GM23338 (cell line): ENCODE results near the gene FARP1. TPM values are rescaled to one million over a fixed set of nuclear protein-coding genes. Genes with fewer than 3 reads are reported as not detected.
"Not testable (repeated sequence)": the region's sequence is repeated elsewhere in the genome, so short reads cannot be mapped to it uniquely, and the experiment has no call there.

Source experiments
- ATAC-seq: fragments of 200-7000 bp; cut with Tn5 transposase; 3 replicates; pipeline ENCODE4 v1.9.1; 2020
- DNase-seq: peaks from one replicate; pipeline ENCODE4 v3.0.0-alpha.2; 2015; ENCODE audit warnings: low spot score
- H2AFZ ChIP-seq: fragments of 200-600 bp; sonication (generic); 2 replicates; pipeline ENCODE4 v1.8.0; 2016; ENCODE audit warnings: antibody characterized with exemption, mild to moderate bottlenecking, moderate library complexity
- H3F3A ChIP-seq: fragments of 200-600 bp; sonication (generic); replicated peaks from 2 replicates; pipeline ENCODE4 v1.8.0; 2017; ENCODE audit warnings: antibody characterized with exemption, mixed run types, low read depth
- H3K27ac ChIP-seq: fragments of 200-600 bp; sonication (generic); 2 replicates; pipeline ENCODE4 v1.6.1; 2016; ENCODE audit warnings: low read depth
- H3K27me3 ChIP-seq: fragments of 200-600 bp; sonication (generic); 2 replicates; pipeline ENCODE4 v1.8.0; 2016; ENCODE audit warnings: mild to moderate bottlenecking, mixed run types, moderate library complexity; ENCODE audit not compliant: insufficient read depth
- H3K36me3 ChIP-seq: fragments of 200-600 bp; sonication (generic); 2 replicates; pipeline ENCODE4 v1.8.0; 2016; ENCODE audit warnings: mild to moderate bottlenecking; ENCODE audit not compliant: insufficient read depth
- H3K4me1 ChIP-seq: fragments of 200-600 bp; sonication (generic); 2 replicates; pipeline ENCODE4 v1.8.0; 2016; ENCODE audit warnings: mild to moderate bottlenecking, moderate library complexity; ENCODE audit not compliant: insufficient read depth
- H3K4me2 ChIP-seq: fragments of 200-600 bp; sonication (generic); 2 replicates; pipeline ENCODE4 v1.7.1; 2017; ENCODE audit warnings: mixed run types
- H3K4me3 ChIP-seq: fragments of 200-600 bp; sonication (generic); 2 replicates; pipeline ENCODE4 v1.6.1; 2016; ENCODE audit warnings: mixed run types
- H3K79me2 ChIP-seq: fragments of 200-600 bp; sonication (generic); replicated peaks from 2 replicates; pipeline ENCODE4 v1.8.0; 2017; ENCODE audit warnings: mild to moderate bottlenecking; ENCODE audit not compliant: insufficient read depth
- H3K9me2 ChIP-seq: fragments of 200-600 bp; sonication (generic); 2 replicates; pipeline ENCODE4 v1.8.0; 2017; ENCODE audit not compliant: insufficient read depth
- H4K20me1 ChIP-seq: fragments of 200-600 bp; sonication (generic); replicated peaks from 2 replicates; pipeline ENCODE4 v1.8.0; 2017; ENCODE audit warnings: mild to moderate bottlenecking; ENCODE audit not compliant: insufficient read depth
- H3K27ac Mint-ChIP-seq: 2 replicates; pipeline ENCODE4 v1.8.0; 2020; ENCODE audit warnings: inconsistent platforms, mild to moderate bottlenecking, moderate library complexity, mixed read lengths
- H3K27me3 Mint-ChIP-seq: 3 replicates; pipeline ENCODE4 v1.8.0; 2022; ENCODE audit warnings: low read depth, mild to moderate bottlenecking, moderate library complexity, mixed read lengths, inconsistent platforms; ENCODE audit not compliant: insufficient read depth, poor library complexity
- H3K36me3 Mint-ChIP-seq: 3 replicates; pipeline ENCODE4 v1.8.0; 2021; ENCODE audit warnings: low read depth, mild to moderate bottlenecking, inconsistent platforms, moderate library complexity, mixed read lengths
- H3K4me1 Mint-ChIP-seq: 3 replicates; pipeline ENCODE4 v1.8.0; 2020; ENCODE audit warnings: mild to moderate bottlenecking, inconsistent platforms, mixed read lengths
- H3K4me3 Mint-ChIP-seq: 3 replicates; pipeline ENCODE4 v1.8.0; 2021; ENCODE audit warnings: moderate library complexity, mild to moderate bottlenecking, inconsistent platforms, mixed read lengths
- H3K9me3 Mint-ChIP-seq: 3 replicates; pipeline ENCODE4 v1.8.0; 2020; ENCODE audit warnings: moderate library complexity, mild to moderate bottlenecking, inconsistent platforms, mixed read lengths
- polyA plus RNA-seq: library from polyadenylated mRNA; unstranded; fragments of >200 nt; fragmentation: Nextera tagmentation; extraction: Ambion mirVana; gene quantifications from 2 replicates; pipeline ENCODE4 v1.2.1, GENCODE V29; 2016
- total RNA-seq: library from RNA; depleted of rRNA; stranded (reverse); fragments of >200 nt; shearing (Covaris generic); gene quantifications from 2 replicates; pipeline ENCODE4 v1.2.3, GENCODE V29; 2014
- TF ChIP-seq, protein P1 (sequence below), 2 experiments: fragments of 200-600 bp in 1 of 2; sonication (generic) in 1 of 2; conservative IDR thresholded peaks; 2 replicates each; pipeline versions ENCODE4 v1.5.1 to v1.6.1; 2016 to 2017; ENCODE audit warnings: antibody characterized with exemption in 2 of 2, low read depth in 2 of 2, mild to moderate bottlenecking in 2 of 2, moderate library complexity in 1 of 2
- TF ChIP-seq, protein P2 (sequence below): IDR thresholded peaks from 2 replicates; pipeline ENCODE4 v1.6.1; 2016; ENCODE audit warnings: antibody characterized with exemption
- TF ChIP-seq, protein P3 (sequence below): fragments of 250-450 bp; sonication (Bioruptor Pico); IDR thresholded peaks from 2 replicates; pipeline ENCODE4 v1.5.0; 2020; ENCODE audit warnings: mild to moderate bottlenecking, moderate library complexity

The FARP1 gene
- total and polyA plus RNA-seq, 2 experiments from 2014 or later: 53.6 to 82.5 TPM

DNA sequence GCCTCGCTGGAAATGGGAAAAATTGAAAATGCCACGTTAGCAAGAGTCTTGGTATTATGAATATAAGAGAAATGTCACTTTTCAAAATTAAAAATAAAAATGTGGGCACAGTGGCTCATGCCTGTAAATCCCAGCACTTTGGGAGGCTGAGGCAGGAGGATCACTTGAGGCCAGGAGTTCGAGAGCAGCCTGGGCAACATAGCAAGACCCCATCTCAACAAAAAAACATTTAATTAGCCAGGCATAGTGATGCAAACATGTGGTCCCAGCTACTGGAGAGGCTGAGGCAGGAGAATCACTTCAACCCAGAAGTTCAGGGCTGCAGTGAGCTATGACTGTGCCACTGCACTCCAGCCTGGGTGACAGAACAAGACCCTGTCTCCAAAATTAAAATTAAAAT is 270.4 kb downstream of the FARP1 start:
- not testable (repeated sequence) for H3K9me2 ChIP-seq, DNase-seq, H4K20me1 ChIP-seq, H3K36me3 ChIP-seq, ATAC-seq, H3K4me1 Mint-ChIP-seq, H3K27me3 ChIP-seq, H3K4me3 ChIP-seq, H2AFZ ChIP-seq, H3K27ac ChIP-seq, H3K4me2 ChIP-seq, H3F3A ChIP-seq, H3K27me3 Mint-ChIP-seq, H3K27ac Mint-ChIP-seq, H3K4me1 ChIP-seq, H3K79me2 ChIP-seq, H3K4me3 Mint-ChIP-seq, H3K9me3 Mint-ChIP-seq
- H3K36me3 Mint-ChIP-seq: peaks cover 30% of the 10 kb centered on the region

DNA sequence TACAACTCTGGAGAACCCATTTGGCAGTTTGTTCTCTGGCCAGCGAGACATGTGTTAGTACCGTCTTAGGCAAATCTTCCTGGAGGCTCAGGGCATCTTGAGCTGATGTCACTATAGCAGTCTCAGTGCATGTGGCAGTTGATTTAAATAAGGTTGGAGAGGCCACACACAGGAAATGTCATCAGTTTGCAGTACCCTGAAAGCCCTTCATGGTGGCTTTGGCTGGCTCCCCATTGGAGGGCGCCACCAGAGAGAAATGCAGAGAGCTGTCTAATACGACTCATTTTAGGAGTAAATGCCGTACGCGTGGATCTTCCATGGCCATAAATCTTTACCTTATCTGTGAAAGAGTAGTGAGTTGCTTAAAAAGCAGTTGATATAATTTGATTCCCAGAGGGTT is 270.9 kb downstream of the FARP1 start:
- Histone ChIP-seq H3K27ac (no peak overlapping the region), H3K27me3 (no peaks in the 10 kb centered on the region), H2AFZ (no peak overlapping the region), H3K79me2 (no peaks in the 10 kb centered on the region), H3K4me2 (no peak overlapping the region), H3K36me3 (no peaks in the 10 kb centered on the region; the same call in 1 of the 2 replicates), H3K4me3 (no peak overlapping the region), H3F3A (no peaks in the 10 kb centered on the region), H3K9me2 (no peaks in the 10 kb centered on the region), H4K20me1 (no peaks in the 10 kb centered on the region; the same call in 1 of the 2 replicates), H3K4me1 (no peaks in the 10 kb centered on the region)
- TF ChIP-seq, protein P1, sequence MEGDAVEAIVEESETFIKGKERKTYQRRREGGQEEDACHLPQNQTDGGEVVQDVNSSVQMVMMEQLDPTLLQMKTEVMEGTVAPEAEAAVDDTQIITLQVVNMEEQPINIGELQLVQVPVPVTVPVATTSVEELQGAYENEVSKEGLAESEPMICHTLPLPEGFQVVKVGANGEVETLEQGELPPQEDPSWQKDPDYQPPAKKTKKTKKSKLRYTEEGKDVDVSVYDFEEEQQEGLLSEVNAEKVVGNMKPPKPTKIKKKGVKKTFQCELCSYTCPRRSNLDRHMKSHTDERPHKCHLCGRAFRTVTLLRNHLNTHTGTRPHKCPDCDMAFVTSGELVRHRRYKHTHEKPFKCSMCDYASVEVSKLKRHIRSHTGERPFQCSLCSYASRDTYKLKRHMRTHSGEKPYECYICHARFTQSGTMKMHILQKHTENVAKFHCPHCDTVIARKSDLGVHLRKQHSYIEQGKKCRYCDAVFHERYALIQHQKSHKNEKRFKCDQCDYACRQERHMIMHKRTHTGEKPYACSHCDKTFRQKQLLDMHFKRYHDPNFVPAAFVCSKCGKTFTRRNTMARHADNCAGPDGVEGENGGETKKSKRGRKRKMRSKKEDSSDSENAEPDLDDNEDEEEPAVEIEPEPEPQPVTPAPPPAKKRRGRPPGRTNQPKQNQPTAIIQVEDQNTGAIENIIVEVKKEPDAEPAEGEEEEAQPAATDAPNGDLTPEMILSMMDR (conservative IDR thresholded peaks at IDR 0.05; ENCODE audit: low read depth in 2 of 2): peak; percentile 41 to 48
- TF ChIP-seq, protein P2, sequence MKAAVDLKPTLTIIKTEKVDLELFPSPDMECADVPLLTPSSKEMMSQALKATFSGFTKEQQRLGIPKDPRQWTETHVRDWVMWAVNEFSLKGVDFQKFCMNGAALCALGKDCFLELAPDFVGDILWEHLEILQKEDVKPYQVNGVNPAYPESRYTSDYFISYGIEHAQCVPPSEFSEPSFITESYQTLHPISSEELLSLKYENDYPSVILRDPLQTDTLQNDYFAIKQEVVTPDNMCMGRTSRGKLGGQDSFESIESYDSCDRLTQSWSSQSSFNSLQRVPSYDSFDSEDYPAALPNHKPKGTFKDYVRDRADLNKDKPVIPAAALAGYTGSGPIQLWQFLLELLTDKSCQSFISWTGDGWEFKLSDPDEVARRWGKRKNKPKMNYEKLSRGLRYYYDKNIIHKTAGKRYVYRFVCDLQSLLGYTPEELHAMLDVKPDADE: no peak
- DNase-seq (peak; percentile 21), ATAC-seq (no peak)
- no peak overlapping the region; the same call in 1 of the 2 replicates for H3K27ac Mint-ChIP-seq
- no peaks in the 10 kb centered on the region; the same call in 2 of the 3 replicates for H3K4me1 Mint-ChIP-seq
- H3K36me3 Mint-ChIP-seq: peaks cover 30% of the 10 kb centered on the region
- H3K4me3 Mint-ChIP-seq: no peak overlapping the region
- H3K9me3 Mint-ChIP-seq: no peaks in the 10 kb centered on the region
- peaks cover 3% of the 10 kb centered on the region for H3K27me3 Mint-ChIP-seq

DNA sequence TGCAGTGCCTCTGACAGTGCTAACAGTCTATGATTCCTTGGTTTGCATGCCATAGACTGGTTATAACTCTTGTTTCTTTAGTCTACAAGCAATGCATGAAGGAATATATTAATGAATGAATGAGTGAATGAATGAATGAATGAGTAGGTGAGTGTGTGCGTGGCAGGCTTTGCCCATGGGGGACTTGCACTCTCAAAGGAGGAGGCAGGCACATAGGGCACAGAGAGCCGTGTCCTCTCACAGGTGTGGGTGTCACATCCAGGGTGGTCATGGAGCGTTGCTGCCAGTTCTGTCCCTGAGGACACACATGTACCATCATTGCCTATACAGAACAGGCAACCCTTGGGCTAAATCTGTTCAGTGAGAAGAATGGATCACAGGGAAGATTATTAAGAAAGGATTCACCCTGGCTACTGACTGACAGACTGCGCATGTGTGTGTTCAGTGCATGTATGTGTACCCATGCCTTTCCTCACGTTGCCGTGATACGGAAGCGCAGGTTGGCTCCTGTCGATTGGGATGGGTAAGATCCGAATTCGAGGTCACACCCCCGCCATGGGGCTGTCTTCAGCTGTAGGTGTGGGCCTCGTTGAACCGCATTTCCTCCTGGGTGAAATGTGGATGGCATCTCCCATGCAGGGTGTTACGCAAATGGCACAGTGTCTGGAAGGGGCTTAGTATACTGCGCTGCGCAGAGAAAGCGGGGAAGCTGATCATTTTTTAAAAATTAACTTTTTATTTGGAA is 272.6 kb downstream of the FARP1 start:
- no peaks in the 10 kb centered on the region; the same call in 1 of the 2 replicates for H3K36me3 ChIP-seq
- no peaks in the 10 kb centered on the region; the same call in 1 of the 2 replicates for H4K20me1 ChIP-seq
- no peaks in the 10 kb centered on the region for H3K4me1 ChIP-seq
- no peaks in the 10 kb centered on the region for H3K4me1 Mint-ChIP-seq
- ATAC-seq (no peak), DNase-seq (no peak)
- H3K27me3 Mint-ChIP-seq: peaks cover 3% of the 10 kb centered on the region
- no peak overlapping the region for H3K4me3 Mint-ChIP-seq
- peaks cover 27% of the 10 kb centered on the region; the same call in 2 of the 3 replicates for H3K36me3 Mint-ChIP-seq
- no peaks in the 10 kb centered on the region for H3K9me2 ChIP-seq
- no peaks in the 10 kb centered on the region for H3K79me2 ChIP-seq
- no peaks in the 10 kb centered on the region for H3F3A ChIP-seq
- H2AFZ ChIP-seq: no peak overlapping the region
- no peak overlapping the region for H3K4me2 ChIP-seq
- no peak overlapping the region for H3K27ac ChIP-seq
- H3K27ac Mint-ChIP-seq: no peak overlapping the region
- H3K9me3 Mint-ChIP-seq: no peaks in the 10 kb centered on the region
- no peak overlapping the region for H3K4me3 ChIP-seq
- no peaks in the 10 kb centered on the region for H3K27me3 ChIP-seq
- TF ChIP-seq, protein P2: no peak
- TF ChIP-seq, protein P3, sequence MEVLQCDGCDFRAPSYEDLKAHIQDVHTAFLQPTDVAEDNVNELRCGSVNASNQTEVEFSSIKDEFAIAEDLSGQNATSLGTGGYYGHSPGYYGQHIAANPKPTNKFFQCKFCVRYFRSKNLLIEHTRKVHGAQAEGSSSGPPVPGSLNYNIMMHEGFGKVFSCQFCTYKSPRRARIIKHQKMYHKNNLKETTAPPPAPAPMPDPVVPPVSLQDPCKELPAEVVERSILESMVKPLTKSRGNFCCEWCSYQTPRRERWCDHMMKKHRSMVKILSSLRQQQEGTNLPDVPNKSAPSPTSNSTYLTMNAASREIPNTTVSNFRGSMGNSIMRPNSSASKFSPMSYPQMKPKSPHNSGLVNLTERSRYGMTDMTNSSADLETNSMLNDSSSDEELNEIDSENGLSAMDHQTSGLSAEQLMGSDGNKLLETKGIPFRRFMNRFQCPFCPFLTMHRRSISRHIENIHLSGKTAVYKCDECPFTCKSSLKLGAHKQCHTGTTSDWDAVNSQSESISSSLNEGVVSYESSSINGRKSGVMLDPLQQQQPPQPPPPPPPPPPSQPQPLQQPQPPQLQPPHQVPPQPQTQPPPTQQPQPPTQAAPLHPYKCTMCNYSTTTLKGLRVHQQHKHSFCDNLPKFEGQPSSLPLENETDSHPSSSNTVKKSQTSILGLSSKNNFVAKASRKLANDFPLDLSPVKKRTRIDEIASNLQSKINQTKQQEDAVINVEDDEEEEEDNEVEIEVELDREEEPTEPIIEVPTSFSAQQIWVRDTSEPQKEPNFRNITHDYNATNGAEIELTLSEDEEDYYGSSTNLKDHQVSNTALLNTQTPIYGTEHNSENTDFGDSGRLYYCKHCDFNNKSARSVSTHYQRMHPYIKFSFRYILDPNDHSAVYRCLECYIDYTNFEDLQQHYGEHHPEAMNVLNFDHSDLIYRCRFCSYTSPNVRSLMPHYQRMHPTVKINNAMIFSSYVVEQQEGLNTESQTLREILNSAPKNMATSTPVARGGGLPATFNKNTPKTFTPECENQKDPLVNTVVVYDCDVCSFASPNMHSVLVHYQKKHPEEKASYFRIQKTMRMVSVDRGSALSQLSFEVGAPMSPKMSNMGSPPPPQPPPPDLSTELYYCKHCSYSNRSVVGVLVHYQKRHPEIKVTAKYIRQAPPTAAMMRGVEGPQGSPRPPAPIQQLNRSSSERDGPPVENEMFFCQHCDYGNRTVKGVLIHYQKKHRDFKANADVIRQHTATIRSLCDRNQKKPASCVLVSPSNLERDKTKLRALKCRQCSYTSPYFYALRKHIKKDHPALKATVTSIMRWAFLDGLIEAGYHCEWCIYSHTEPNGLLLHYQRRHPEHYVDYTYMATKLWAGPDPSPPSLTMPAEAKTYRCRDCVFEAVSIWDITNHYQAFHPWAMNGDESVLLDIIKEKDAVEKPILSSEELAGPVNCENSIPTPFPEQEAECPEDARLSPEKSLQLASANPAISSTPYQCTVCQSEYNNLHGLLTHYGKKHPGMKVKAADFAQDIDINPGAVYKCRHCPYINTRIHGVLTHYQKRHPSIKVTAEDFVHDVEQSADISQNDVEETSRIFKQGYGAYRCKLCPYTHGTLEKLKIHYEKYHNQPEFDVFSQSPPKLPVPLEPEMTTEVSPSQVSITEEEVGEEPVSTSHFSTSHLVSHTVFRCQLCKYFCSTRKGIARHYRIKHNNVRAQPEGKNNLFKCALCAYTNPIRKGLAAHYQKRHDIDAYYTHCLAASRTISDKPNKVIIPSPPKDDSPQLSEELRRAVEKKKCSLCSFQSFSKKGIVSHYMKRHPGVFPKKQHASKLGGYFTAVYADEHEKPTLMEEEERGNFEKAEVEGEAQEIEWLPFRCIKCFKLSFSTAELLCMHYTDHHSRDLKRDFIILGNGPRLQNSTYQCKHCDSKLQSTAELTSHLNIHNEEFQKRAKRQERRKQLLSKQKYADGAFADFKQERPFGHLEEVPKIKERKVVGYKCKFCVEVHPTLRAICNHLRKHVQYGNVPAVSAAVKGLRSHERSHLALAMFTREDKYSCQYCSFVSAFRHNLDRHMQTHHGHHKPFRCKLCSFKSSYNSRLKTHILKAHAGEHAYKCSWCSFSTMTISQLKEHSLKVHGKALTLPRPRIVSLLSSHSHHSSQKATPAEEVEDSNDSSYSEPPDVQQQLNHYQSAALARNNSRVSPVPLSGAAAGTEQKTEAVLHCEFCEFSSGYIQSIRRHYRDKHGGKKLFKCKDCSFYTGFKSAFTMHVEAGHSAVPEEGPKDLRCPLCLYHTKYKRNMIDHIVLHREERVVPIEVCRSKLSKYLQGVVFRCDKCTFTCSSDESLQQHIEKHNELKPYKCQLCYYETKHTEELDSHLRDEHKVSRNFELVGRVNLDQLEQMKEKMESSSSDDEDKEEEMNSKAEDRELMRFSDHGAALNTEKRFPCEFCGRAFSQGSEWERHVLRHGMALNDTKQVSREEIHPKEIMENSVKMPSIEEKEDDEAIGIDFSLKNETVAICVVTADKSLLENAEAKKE (CRISPR knock-in tag): no peak
